GM21717 (cell line): Measurements from ENCODE around the gene P4HA2.

Experiments used
- ATAC-seq: cut with Tn5 transposase; IDR thresholded peaks from one replicate; pipeline ENCODE4 v1.9.1; 2021; ENCODE audit warnings: mild to moderate bottlenecking, moderate library complexity; ENCODE audit not compliant: unreplicated experiment

P4HA2 gene

GRCh38 chr5:132265336-132266030 is 37.8 kb upstream of the P4HA2 start:
- ATAC-seq = no peak

GRCh38 chr5:132264546-132265335 is 37.1 kb upstream of the P4HA2 start:
- no peak for ATAC-seq

DNA sequence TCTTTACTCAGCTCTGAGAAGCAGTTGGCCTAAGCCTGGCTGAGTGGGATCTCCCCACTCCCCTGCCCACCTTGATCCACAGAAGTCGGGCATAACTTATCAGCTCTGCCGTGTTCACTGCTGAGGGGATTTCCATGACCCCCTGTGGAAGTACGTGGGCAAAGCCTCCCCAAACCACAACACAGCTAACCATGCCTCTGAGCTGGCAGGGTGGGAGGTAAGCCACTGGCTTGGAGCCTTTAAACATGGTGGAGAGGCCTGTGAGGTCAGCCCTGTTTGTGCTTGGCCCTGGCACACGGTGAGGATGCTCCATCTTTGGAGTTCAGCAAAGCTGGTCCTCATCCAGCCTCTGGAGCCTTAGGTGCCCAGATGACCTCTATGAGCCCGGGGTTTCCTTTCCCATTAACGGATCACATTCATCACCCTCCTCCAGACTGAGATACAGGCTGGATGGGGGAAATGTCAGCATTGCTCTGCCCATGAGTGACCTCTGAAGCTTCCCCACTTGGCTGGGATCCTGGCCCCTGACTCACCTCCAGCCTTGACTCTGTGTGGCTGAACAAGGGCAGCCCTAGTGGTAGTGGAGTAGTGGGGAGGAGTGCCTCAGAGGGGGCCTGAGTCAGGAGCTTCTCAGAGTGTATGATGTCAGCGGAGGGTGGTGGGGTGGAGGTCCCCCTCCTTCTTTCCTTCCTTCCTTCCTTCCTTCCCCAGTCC is 36.1 kb upstream of the P4HA2 start:
- ATAC-seq = no peak

GRCh38 chr5:132262882-132263547 is 35.4 kb upstream of the P4HA2 start:
- no peak for ATAC-seq

GRCh38 chr5:132261881-132262845 is 34.5 kb upstream of the P4HA2 start:
- ATAC-seq = no peak

GRCh38 chr5:132260714-132261551 is 33.3 kb upstream of the P4HA2 start:
- no peak for ATAC-seq

DNA sequence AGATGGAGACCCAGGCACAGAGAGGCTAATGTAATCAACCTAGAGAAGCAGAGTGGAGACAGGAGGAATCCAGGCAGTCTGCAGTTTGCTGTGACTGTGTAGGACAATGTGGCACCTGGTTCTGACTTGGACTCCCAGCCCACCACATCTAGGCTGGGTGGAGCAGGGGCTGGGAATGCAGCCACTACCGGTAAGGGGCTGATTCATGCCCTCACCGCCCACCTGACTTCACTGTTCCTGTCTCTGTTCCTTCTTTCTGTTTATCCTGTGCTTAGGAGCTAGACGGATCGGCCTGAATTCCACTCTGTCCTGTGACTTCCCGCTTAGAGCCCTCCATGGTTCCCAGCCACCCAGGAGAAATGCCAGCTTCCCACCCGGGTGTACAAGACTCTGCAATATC is 32.4 kb upstream of the P4HA2 start:
- ATAC-seq = no peak

- ATAC-seq = no peak
These were observed 31.6 kb upstream of the P4HA2 start for GRCh38 chr5:132259069-132259851.

DNA sequence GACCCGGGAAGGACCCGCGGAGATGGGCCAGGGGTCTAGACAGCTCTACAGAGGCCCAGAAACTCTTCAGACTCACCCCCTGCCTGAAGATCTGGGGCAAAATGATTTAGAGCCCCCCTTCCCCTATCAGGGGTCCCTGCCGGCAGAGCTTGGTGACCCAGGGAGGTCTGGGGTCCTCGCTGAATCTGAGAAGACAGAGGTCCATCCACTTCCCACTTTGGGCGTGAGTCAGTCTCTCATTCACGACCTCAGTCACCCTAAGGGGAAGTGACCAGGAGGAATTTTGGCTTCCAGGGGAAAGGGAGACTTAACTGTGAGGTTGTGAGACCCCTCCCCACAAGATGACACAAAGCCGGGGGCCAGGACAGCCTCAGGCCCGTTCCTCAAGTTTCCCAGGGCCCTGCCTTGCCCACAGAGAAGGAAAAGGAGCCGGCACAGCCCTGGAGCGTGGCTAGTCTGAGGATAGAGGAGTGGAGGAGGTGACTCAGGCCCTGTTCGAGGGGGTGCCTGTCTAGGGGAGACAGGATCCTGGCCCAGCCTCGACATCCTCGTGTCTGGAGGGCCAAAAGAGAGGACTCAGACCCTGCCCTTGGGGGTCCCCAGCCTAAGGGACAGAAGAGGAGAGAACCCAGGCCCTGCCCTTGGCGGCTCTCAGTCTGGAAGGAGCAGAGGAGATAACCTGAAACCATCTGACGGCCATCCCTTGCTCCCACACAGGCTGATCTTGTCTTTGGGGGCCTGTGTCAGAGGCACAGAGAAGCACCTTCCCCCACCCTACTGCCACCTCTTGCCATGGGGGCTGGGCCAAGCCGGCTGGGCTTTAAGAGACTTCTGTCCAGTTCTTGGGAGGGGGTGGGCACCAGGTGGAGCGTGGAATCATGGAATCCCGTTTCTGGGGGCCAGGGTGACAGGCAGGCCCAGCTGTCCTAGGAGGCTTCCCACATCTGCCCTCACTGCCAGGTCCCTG is 30.7 kb upstream of the P4HA2 start:
- no peak for ATAC-seq

GRCh38 chr5:132257131-132258101 is 29.8 kb upstream of the P4HA2 start, which contains the start of gene PDLIM4:
PDLIM4 (plus strand) TSS chr5:132257696; CDS start chr5:132257735, 39 bp downstream.
- no peak for ATAC-seq

DNA sequence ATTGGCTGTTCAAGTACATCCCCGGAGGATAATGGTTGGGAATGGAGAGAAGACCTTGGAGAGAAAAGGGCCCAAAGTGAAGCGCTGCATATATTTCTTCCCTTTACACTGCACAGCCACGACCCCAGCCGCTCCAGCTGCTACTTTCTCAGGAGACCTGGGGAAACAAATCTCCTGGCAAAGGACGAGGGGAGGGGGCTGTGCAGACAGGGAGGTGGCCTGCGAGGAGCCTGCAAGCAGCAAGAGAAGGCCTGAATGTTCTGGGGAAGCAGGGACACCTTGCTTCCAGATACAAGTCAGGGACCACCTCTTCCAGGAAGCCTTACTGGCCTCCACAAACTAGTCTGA is 29.1 kb upstream of the P4HA2 start:
- no peak for ATAC-seq

DNA sequence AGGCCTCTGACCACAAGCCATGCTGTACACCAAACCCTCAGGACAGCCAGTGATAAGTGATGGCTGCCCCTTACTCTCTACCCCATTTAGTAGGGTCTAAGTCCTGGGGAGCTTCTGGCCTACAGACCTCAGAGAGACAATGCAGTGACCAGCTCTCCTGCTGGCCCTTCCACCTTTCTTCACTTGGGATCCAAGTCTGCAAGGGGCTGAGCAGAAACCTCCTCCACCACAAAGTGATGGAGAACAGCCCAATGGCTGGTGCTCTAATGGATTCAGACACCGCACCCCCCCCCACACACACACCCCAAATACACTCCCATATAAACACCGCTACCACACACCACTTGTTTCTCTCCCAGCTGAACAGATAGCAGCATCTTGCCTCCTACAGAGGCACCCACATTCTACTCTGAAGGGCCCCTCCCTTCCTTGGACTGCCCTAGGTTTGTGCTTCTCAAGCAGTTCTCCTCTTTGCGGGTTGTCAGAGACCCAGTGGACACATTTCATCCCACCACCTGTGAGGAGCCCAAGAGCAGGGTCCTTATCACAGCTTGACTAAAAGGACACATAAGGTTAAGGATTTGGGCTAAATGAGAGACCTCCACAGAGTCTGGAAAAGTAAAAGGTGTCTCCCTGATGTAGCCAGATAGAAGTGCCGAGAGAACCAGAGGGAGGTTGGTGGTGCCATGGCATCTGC is 28.6 kb upstream of the P4HA2 start:
- ATAC-seq = no peak

DNA sequence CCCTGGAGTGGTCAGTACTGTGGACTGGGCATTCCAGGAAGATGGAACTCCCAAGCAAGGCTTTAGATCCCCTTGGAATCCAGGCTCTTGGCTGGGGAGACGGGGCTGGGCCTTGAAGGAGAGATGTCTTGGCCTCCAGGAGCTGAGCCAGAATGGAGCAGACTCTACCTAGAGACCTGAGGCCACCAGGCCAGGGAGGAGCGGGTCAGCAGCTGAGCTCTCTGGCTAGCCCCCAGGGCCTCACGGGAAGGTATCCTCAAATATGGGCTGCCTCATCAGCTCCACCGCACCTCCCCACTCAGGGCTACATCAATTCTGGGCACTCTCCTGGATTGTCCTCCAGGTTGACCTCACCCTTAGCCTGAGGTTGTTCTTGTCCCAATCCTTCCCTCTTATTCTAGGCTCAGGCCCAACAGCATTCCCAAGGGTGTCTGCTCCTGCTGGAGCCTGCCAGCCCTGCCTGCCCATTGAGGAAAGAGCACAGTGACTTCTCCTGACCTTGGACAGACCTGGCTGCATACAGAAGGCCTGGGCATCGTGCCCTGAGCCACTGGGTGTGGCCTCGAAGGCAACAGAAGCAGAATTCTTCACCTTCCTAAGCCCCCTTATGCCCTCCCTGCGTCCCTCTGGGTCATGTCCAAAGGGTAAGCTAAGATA is 26.8 kb upstream of the P4HA2 start:
- ATAC-seq = no peak

DNA sequence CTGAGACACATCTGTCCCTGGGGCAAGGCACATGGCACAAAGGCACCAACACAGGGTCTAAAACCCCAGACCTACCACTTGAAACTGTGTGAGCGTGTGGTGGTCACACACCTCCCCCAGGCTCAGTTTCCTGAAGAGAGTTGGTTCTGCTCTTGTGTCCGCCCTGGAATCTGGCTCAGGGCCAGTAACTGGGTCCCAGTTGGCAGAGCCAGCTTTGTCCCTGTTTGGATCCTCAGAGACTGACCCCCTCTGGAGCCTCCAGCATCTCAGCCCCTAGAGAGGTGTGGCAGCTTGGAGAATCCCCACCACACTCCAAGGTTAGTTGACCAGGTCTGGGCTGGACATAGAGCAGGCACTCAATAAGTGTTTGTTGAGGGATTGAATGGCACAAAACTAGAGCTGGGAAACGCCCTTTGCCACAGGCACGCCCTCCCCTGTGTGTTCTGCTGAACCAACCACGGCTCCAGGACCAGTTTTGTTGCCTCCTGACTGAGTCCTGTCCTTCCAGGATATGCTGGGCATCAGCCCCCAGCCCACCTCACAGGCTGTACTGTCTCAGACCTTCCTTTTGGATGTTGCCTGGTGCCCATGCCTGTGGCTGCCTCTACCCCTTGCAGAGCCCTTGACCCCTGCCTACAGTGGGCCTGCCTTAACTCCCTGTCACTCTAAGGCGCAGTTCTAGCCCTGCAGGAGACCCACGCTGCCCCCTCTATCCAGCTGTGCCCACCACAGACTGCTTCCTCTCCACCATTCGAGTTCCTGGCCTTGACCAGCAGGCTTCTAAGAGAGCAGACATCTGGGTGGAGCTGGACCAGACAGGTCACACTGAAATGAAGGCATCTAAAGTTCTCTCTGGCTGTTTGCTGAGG is 26.0 kb upstream of the P4HA2 start:
- ATAC-seq = no peak
